ENCODE results near the gene SHROOM1. TPM values are rescaled to one million over a fixed set of nuclear protein-coding genes. Genes with fewer than 3 reads are reported as not detected.
A peak's percentile ranks its signal among the peaks of the same experiment; 100 is the strongest.

Gene SHROOM1
- total and polyA plus RNA-seq, 9 of the 15 experiments (the other 6 are each of a cell fraction or from before 2014, with no cell fraction given): 0.44 to 26.5 (median 11.9) TPM

DNA sequence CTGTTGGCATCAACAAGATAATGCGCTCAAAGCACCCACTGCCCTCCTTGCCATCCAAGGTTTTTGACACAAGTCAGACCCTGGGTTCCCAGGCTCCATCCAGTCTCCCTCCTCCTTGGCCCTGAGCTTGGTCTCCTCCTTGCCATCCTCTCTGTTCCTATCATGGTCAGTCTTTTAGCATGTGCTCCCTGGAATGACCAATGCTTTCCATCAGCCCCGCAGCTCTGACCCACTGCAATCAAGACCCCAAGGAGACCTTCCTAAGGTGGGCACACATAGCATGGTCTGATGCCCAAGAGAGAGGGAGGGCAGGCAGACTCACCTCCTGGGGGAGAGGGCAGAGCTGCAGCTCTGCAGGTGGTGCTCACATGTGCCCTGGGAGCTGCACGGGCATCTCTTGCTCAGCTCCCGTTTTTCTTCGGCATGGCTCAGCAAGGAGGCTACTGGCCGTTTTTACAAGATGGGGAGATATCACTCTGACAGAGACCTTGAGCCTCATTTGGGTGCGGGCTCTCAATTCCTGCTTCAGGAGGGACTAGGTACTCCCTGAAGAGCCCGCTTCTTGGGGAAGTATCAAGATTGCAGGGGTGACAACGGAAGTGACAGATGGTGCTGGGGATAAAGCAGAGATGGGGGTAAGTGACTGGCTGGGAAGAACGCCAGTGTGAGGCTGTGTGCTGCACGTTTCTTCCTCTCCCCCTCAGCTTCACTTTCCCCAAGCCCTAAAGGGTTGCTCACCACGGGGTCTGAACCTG, 56.7 kb downstream of the SHROOM1 start (continued):
- TF ChIP-seq, protein P1, sequence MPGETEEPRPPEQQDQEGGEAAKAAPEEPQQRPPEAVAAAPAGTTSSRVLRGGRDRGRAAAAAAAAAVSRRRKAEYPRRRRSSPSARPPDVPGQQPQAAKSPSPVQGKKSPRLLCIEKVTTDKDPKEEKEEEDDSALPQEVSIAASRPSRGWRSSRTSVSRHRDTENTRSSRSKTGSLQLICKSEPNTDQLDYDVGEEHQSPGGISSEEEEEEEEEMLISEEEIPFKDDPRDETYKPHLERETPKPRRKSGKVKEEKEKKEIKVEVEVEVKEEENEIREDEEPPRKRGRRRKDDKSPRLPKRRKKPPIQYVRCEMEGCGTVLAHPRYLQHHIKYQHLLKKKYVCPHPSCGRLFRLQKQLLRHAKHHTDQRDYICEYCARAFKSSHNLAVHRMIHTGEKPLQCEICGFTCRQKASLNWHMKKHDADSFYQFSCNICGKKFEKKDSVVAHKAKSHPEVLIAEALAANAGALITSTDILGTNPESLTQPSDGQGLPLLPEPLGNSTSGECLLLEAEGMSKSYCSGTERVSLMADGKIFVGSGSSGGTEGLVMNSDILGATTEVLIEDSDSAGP (CRISPR knock-in tag; IDR thresholded peaks at IDR 0.05): no peak
- TF ChIP-seq, protein P2, sequence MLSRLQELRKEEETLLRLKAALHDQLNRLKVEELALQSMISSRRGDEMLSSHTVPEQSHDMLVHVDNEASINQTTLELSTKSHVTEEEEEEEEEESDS (CRISPR knock-in tag; IDR thresholded peaks at IDR 0.05): no peak
- TF ChIP-seq L3MBTL2 (IDR thresholded peaks at IDR 0.05) (peak; percentile 41), ZNF778 (CRISPR knock-in tag; IDR thresholded peaks at IDR 0.05) (no peak), CREB1 (IDR thresholded peaks at IDR 0.05) (no peak), CREB1 (CRISPR knock-in tag; IDR thresholded peaks at IDR 0.05) (no peak), HOXB6 (CRISPR knock-in tag; IDR thresholded peaks at IDR 0.05; ENCODE audit: borderline replicate concordance) (no peak), RBFOX2 (IDR thresholded peaks at IDR 0.05; ENCODE audit: low read depth, low read length) (no peak), RBM39 (optimal IDR thresholded peaks at IDR 0.05; ENCODE audit: low read depth, low read length) (no peak), TCF7L2 (IDR thresholded peaks at IDR 0.05; ENCODE audit: low read depth, low read length) (no peak), ZNF707 (CRISPR knock-in tag; conservative IDR thresholded peaks at IDR 0.05) (no peak)
- TF ChIP-seq, protein P3, sequence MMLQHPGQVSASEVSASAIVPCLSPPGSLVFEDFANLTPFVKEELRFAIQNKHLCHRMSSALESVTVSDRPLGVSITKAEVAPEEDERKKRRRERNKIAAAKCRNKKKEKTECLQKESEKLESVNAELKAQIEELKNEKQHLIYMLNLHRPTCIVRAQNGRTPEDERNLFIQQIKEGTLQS (IDR thresholded peaks at IDR 0.05): no peak
- TF ChIP-seq, protein P3 (CRISPR knock-in tag; conservative IDR thresholded peaks at IDR 0.05): no peak
- TF ChIP-seq, protein P4, sequence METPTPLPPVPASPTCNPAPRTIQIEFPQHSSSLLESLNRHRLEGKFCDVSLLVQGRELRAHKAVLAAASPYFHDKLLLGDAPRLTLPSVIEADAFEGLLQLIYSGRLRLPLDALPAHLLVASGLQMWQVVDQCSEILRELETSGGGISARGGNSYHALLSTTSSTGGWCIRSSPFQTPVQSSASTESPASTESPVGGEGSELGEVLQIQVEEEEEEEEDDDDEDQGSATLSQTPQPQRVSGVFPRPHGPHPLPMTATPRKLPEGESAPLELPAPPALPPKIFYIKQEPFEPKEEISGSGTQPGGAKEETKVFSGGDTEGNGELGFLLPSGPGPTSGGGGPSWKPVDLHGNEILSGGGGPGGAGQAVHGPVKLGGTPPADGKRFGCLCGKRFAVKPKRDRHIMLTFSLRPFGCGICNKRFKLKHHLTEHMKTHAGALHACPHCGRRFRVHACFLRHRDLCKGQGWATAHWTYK (CRISPR knock-in tag; IDR thresholded peaks at IDR 0.05): no peak
- TF ChIP-seq, protein P5, sequence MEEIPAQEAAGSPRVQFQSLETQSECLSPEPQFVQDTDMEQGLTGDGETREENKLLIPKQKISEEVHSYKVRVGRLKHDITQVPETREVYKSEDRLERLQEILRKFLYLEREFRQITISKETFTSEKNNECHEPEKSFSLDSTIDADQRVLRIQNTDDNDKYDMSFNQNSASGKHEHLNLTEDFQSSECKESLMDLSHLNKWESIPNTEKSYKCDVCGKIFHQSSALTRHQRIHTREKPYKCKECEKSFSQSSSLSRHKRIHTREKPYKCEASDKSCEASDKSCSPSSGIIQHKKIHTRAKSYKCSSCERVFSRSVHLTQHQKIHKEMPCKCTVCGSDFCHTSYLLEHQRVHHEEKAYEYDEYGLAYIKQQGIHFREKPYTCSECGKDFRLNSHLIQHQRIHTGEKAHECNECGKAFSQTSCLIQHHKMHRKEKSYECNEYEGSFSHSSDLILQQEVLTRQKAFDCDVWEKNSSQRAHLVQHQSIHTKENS (CRISPR knock-in tag; IDR thresholded peaks at IDR 0.05): no peak
- TF ChIP-seq, protein P6, sequence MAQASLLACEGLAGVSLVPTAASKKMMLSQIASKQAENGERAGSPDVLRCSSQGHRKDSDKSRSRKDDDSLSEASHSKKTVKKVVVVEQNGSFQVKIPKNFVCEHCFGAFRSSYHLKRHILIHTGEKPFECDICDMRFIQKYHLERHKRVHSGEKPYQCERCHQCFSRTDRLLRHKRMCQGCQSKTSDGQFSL (CRISPR knock-in tag; IDR thresholded peaks at IDR 0.05): no peak
- TF ChIP-seq, protein P6 (tag; IDR thresholded peaks at IDR 0.05): no peak
- TF ChIP-seq, protein P7, sequence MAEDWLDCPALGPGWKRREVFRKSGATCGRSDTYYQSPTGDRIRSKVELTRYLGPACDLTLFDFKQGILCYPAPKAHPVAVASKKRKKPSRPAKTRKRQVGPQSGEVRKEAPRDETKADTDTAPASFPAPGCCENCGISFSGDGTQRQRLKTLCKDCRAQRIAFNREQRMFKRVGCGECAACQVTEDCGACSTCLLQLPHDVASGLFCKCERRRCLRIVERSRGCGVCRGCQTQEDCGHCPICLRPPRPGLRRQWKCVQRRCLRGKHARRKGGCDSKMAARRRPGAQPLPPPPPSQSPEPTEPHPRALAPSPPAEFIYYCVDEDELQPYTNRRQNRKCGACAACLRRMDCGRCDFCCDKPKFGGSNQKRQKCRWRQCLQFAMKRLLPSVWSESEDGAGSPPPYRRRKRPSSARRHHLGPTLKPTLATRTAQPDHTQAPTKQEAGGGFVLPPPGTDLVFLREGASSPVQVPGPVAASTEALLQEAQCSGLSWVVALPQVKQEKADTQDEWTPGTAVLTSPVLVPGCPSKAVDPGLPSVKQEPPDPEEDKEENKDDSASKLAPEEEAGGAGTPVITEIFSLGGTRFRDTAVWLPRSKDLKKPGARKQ (CRISPR knock-in tag; IDR thresholded peaks at IDR 0.05): no peak
- TF ChIP-seq, protein P8, sequence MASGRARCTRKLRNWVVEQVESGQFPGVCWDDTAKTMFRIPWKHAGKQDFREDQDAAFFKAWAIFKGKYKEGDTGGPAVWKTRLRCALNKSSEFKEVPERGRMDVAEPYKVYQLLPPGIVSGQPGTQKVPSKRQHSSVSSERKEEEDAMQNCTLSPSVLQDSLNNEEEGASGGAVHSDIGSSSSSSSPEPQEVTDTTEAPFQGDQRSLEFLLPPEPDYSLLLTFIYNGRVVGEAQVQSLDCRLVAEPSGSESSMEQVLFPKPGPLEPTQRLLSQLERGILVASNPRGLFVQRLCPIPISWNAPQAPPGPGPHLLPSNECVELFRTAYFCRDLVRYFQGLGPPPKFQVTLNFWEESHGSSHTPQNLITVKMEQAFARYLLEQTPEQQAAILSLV (tag; IDR thresholded peaks at IDR 0.05): no peak

Data from K562 (cell line).